ENCODE results near the gene SORL1. TPM values are rescaled to one million over a fixed set of nuclear protein-coding genes. Genes with fewer than 3 reads are reported as not detected.

Gene SORL1
- total RNA-seq, 2 experiments from 2014 or later, result 228 to 411 TPM

DNA sequence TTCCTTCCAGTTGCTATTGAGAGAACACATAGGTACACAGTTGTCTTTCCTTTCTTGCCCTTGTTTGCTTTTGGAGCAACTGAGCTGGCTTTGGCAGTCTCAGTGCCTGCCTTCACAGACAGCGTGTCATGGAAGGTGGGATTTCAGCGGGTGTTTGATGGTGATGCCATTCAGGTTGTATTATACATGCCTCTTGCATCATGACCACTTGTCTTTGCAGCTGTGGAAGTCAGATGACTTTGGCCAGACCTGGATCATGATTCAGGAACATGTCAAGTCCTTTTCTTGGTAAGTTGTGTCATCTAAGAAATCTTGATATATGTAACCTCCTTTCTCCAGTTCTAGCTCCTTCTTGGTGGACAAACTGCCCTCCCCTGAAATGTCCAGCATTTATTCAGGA, 37.7 kb downstream of the SORL1 start:
- intact Hi-C loops (cut with micrococcal nuclease; ENCODE audit: unreplicated experiment), result no loop called here
- Histone ChIP-seq H3K27ac (ENCODE audit: low read depth, low read length, poor library complexity, severe bottlenecking) (peak overlapping the region; percentile 9), H3K9me2 (ENCODE audit: insufficient read depth, low read length) (no peaks in the 10 kb centered on the region), H3K4me3 (ENCODE audit: low read depth, low read length, poor library complexity, severe bottlenecking) (no peak overlapping the region), H3K4me1 (ENCODE audit: insufficient read depth, low read length, poor library complexity, severe bottlenecking) (peaks cover 32% of the 10 kb centered on the region), H3K4me2 (ENCODE audit: low read length) (no peak overlapping the region), H3K79me2 (ENCODE audit: insufficient read depth, low read depth, low read length) (peaks cover 84% of the 10 kb centered on the region), H3K9me3 (ENCODE audit: low read length) (no peaks in the 10 kb centered on the region), H2AFZ (ENCODE audit: low read length) (no peak overlapping the region), H4K20me1 (ENCODE audit: insufficient read depth, low read length) (peaks cover 9% of the 10 kb centered on the region), H3K36me3 (ENCODE audit: insufficient read depth, low read length) (peaks cover 99% of the 10 kb centered on the region)
- ChIA-PET POLR2A (interaction anchor here (0.8 to 0.9 kb wide), 3 partner anchors 11 to 23 kb away, joined by 3 to 4 read pairs (median 3); no protein-coding TSS in a partner anchor), CTCF (ENCODE audit: unreplicated experiment) (no interaction called here)
- TF ChIP-seq, protein P1, sequence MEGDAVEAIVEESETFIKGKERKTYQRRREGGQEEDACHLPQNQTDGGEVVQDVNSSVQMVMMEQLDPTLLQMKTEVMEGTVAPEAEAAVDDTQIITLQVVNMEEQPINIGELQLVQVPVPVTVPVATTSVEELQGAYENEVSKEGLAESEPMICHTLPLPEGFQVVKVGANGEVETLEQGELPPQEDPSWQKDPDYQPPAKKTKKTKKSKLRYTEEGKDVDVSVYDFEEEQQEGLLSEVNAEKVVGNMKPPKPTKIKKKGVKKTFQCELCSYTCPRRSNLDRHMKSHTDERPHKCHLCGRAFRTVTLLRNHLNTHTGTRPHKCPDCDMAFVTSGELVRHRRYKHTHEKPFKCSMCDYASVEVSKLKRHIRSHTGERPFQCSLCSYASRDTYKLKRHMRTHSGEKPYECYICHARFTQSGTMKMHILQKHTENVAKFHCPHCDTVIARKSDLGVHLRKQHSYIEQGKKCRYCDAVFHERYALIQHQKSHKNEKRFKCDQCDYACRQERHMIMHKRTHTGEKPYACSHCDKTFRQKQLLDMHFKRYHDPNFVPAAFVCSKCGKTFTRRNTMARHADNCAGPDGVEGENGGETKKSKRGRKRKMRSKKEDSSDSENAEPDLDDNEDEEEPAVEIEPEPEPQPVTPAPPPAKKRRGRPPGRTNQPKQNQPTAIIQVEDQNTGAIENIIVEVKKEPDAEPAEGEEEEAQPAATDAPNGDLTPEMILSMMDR (conservative IDR thresholded peaks at IDR 0.05; ENCODE audit: low read length), result no peak
- TF ChIP-seq EZH2phosphoT487 (IDR thresholded peaks at IDR 0.05; ENCODE audit: borderline replicate concordance, low read depth, low read length), result no peak
- no TSS peak for BruUV-seq (replicated peaks)
- DNase-seq (ENCODE audit: low spot score), result no peak

DNA sequence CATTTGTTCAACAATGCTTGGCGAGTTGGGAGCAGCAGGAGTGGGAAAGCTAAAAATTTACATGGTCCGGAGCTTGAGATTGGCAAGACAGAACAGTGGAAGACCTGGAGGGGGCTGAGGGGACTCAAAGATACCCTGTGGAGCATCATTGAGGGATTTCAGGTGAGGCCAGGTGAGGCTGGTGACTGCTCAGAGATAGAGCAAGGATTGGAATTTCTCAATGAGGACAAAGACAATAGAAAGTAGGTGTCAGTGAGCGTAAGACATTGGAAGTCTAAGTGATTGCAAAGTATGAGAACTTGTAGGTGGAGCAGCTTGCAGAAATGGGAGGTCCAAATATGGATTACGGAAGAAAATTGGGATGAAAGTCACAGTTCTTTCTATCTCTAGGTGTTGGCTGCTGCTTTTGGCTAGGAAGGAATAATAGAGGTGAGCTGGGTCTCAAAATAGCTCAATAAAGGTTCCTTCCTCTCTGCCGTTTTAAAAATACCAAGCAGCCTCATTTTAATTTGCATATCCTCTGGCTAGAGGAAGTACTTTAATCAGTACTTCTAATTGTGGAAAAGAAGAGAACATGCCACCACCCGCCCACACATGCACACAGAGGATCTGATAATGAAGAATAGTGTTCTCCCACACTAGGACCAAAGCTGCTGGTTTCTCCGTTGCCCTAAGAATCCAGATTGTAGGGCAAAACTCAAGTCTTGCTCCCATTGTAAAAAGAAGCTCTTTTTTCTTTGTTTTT, 42.4 kb downstream of the SORL1 start:
- no TSS peak for BruUV-seq (replicated peaks)
- peaks cover 60% of the 10 kb centered on the region for H3K4me1 ChIP-seq (ENCODE audit: insufficient read depth, low read length, poor library complexity, severe bottlenecking)
- DNase-seq (ENCODE audit: low spot score), result peak; percentile 78
- no peak overlapping the region for H2AFZ ChIP-seq (ENCODE audit: low read length)
- peaks cover 90% of the 10 kb centered on the region for H3K79me2 ChIP-seq (ENCODE audit: insufficient read depth, low read depth, low read length)
- peak overlapping the region; percentile 83 for H3K27ac ChIP-seq (ENCODE audit: low read depth, low read length, poor library complexity, severe bottlenecking)
- peaks cover 99% of the 10 kb centered on the region for H3K36me3 ChIP-seq (ENCODE audit: insufficient read depth, low read length)
- peaks cover 9% of the 10 kb centered on the region; the same call in 1 of the 2 replicates for H4K20me1 ChIP-seq (ENCODE audit: insufficient read depth, low read length)
- TF ChIP-seq EZH2phosphoT487 (IDR thresholded peaks at IDR 0.05; ENCODE audit: borderline replicate concordance, low read depth, low read length), result no peak
- TF ChIP-seq, protein P1 (conservative IDR thresholded peaks at IDR 0.05; ENCODE audit: low read length), result no peak
- H3K9me2 ChIP-seq (ENCODE audit: insufficient read depth, low read length), result no peaks in the 10 kb centered on the region
- intact Hi-C loops (cut with micrococcal nuclease; ENCODE audit: unreplicated experiment), result no loop called here
- H3K4me2 ChIP-seq (ENCODE audit: low read length), result peak overlapping the region; percentile 86
- H3K4me3 ChIP-seq (ENCODE audit: low read depth, low read length, poor library complexity, severe bottlenecking), result peak overlapping the region; percentile 59
- no peaks in the 10 kb centered on the region for H3K9me3 ChIP-seq (ENCODE audit: low read length)
- POLR2A ChIA-PET, result interaction anchor here (0.6 to 3.5 kb wide), 29 partner anchors 10 to 872 kb away, joined by 3 to 22 read pairs (median 3); partner anchors contain the start of gene SORL1-AS1
- CTCF ChIA-PET (ENCODE audit: unreplicated experiment), result interaction anchor here (0.6 to 1.1 kb wide), 3 partner anchors 17 to 39 kb away, joined by 3 read pairs; no protein-coding TSS in a partner anchor

Data from OCI-LY7 (cell line).